Karpas-422 (cell line): ENCODE data around the gene CELSR1. TPM values are rescaled to one million over a fixed set of nuclear protein-coding genes. Genes with fewer than 3 reads are reported as not detected.
"Not testable (repeated sequence)": the region's sequence is repeated elsewhere in the genome, so short reads cannot be mapped to it uniquely, and the experiment has no call there.

Source experiments
- DNase-seq: peaks from one replicate; pipeline ENCODE4 v3.0.0-alpha.2; 2015
- H2AFZ ChIP-seq: fragments of 200-600 bp; sonication (generic); 2 replicates; pipeline ENCODE4 v1.6.1; 2014; ENCODE audit warnings: antibody characterized with exemption, low read length, mixed read lengths
- H3K27ac ChIP-seq: fragments of 200-600 bp; sonication (generic); 2 replicates; pipeline ENCODE4 v1.5.1; 2014; ENCODE audit warnings: mild to moderate bottlenecking, low read length, moderate library complexity
- H3K27me3 ChIP-seq: fragments of 200-600 bp; sonication (generic); 2 replicates; pipeline ENCODE4 v1.6.1; 2014; ENCODE audit warnings: low read length, mixed read lengths
- H3K36me3 ChIP-seq: fragments of 200-600 bp; sonication (generic); 2 replicates; pipeline ENCODE4 v1.6.1; 2014; ENCODE audit warnings: low read length, mixed read lengths; ENCODE audit not compliant: insufficient read depth
- H3K4me1 ChIP-seq: fragments of 200-600 bp; sonication (generic); 2 replicates; pipeline ENCODE4 v1.6.1; 2014; ENCODE audit warnings: mild to moderate bottlenecking, low read length, mixed read lengths
- H3K4me2 ChIP-seq: fragments of 200-600 bp; sonication (generic); 2 replicates; pipeline ENCODE4 v1.6.1; 2014; ENCODE audit warnings: low read length, low read depth, mild to moderate bottlenecking; ENCODE audit not compliant: poor library complexity, severe bottlenecking
- H3K4me3 ChIP-seq: fragments of 200-600 bp; sonication (generic); 2 replicates; pipeline ENCODE4 v1.5.1; 2014; ENCODE audit warnings: mild to moderate bottlenecking, antibody characterized with exemption, low read length, mixed read lengths
- H3K79me2 ChIP-seq: fragments of 200-600 bp; sonication (generic); 2 replicates; pipeline ENCODE4 v1.6.1; 2014; ENCODE audit warnings: mild to moderate bottlenecking, low read length, mixed read lengths
- H3K9ac ChIP-seq: fragments of 200-600 bp; sonication (generic); 2 replicates; pipeline ENCODE4 v1.6.0; 2014; ENCODE audit warnings: low read length
- H3K9me2 ChIP-seq: fragments of 200-600 bp; sonication (generic), shearing (Covaris generic); replicated peaks from 2 replicates; pipeline ENCODE4 v1.6.0; 2014; ENCODE audit warnings: mild to moderate bottlenecking, low read length, moderate library complexity; ENCODE audit not compliant: insufficient read depth
- H3K9me3 ChIP-seq: fragments of 300-700, 200-600 bp; sonication (generic); 2 replicates; pipeline ENCODE4 v1.6.1; 2014; ENCODE audit warnings: low read length, mixed read lengths
- H4K20me1 ChIP-seq: fragments of 200-600 bp; sonication (generic); 2 replicates; pipeline ENCODE4 v1.6.1; 2014; ENCODE audit warnings: mild to moderate bottlenecking, antibody characterized with exemption, low read length, low read depth; ENCODE audit not compliant: insufficient read depth
- total RNA-seq: library from RNA; depleted of rRNA; stranded (reverse); fragments of >200 nt; shearing (Covaris generic); gene quantifications from 2 replicates; pipeline ENCODE4 v1.2.3, GENCODE V29; 2014; ENCODE audit warnings: low replicate concordance

Gene CELSR1
- total RNA-seq, 1 experiment from 2014 or later, result 0.11 TPM

- H4K20me1 ChIP-seq, result no peaks in the 10 kb centered on the region
- no peak overlapping the region for H3K4me3 ChIP-seq
- no peaks in the 10 kb centered on the region for H3K9me3 ChIP-seq
- no peaks in the 10 kb centered on the region for H3K36me3 ChIP-seq
- no peaks in the 10 kb centered on the region for H3K9me2 ChIP-seq
- no peak overlapping the region for H2AFZ ChIP-seq
- H3K9ac ChIP-seq, result no peak overlapping the region
- no peaks in the 10 kb centered on the region for H3K27me3 ChIP-seq
- H3K27ac ChIP-seq, result no peak overlapping the region
- no peaks in the 10 kb centered on the region for H3K4me1 ChIP-seq
- no peak for DNase-seq
- H3K79me2 ChIP-seq, result no peaks in the 10 kb centered on the region
- H3K4me2 ChIP-seq, result no peak overlapping the region
These were observed 138.0 kb downstream of the CELSR1 start for GRCh38 chr22:46399251-46400024.

- H3K27me3 ChIP-seq, result no peaks in the 10 kb centered on the region
- H3K9me2 ChIP-seq, result no peaks in the 10 kb centered on the region
- no peak overlapping the region for H3K27ac ChIP-seq
- H3K4me3 ChIP-seq, result no peak overlapping the region
- no peak for DNase-seq
- no peaks in the 10 kb centered on the region for H3K36me3 ChIP-seq
- no peaks in the 10 kb centered on the region for H3K9me3 ChIP-seq
- no peak overlapping the region for H3K4me2 ChIP-seq
- no peaks in the 10 kb centered on the region for H3K79me2 ChIP-seq
- no peaks in the 10 kb centered on the region for H3K4me1 ChIP-seq
- H2AFZ ChIP-seq, result no peak overlapping the region
- no peak overlapping the region for H3K9ac ChIP-seq
- H4K20me1 ChIP-seq, result no peaks in the 10 kb centered on the region
These were observed 139.5 kb downstream of the CELSR1 start for GRCh38 chr22:46397951-46398350.

- Histone ChIP-seq H3K9me3 (no peaks in the 10 kb centered on the region), H4K20me1 (no peaks in the 10 kb centered on the region), H3K27ac (no peak overlapping the region), H3K36me3 (no peaks in the 10 kb centered on the region), H3K27me3 (no peaks in the 10 kb centered on the region), H3K4me2 (no peak overlapping the region), H2AFZ (no peak overlapping the region), H3K4me1 (no peaks in the 10 kb centered on the region), H3K9ac (no peak overlapping the region), H3K4me3 (no peak overlapping the region), H3K9me2 (no peaks in the 10 kb centered on the region), H3K79me2 (no peaks in the 10 kb centered on the region)
- no peak for DNase-seq
These were observed 139.9 kb downstream of the CELSR1 start for GRCh38 chr22:46397514-46397913.

GRCh38 chr22:46397049-46397448 is 140.4 kb downstream of the CELSR1 start:
- H3K27me3 ChIP-seq, H3K9me2 ChIP-seq, H3K79me2 ChIP-seq, H3K9me3 ChIP-seq, H3K36me3 ChIP-seq, DNase-seq, H3K27ac ChIP-seq, H3K4me1 ChIP-seq, H2AFZ ChIP-seq, H3K4me2 ChIP-seq, H3K9ac ChIP-seq, H4K20me1 ChIP-seq, H3K4me3 ChIP-seq: not testable (repeated sequence)

GRCh38 chr22:46395145-46395544 is 142.3 kb downstream of the CELSR1 start:
- Histone ChIP-seq H3K79me2 (no peaks in the 10 kb centered on the region), H3K36me3 (no peaks in the 10 kb centered on the region), H3K4me1 (no peaks in the 10 kb centered on the region), H3K27ac (no peak overlapping the region), H4K20me1 (no peaks in the 10 kb centered on the region), H3K4me2 (no peak overlapping the region), H3K4me3 (no peak overlapping the region), H3K9me3 (no peaks in the 10 kb centered on the region), H3K9ac (no peak overlapping the region), H2AFZ (no peak overlapping the region), H3K27me3 (no peaks in the 10 kb centered on the region), H3K9me2 (no peaks in the 10 kb centered on the region)
- no peak for DNase-seq

GRCh38 chr22:46394622-46395021 is 142.8 kb downstream of the CELSR1 start:
- H3K27me3 ChIP-seq, result no peaks in the 10 kb centered on the region
- H3K9ac ChIP-seq, result no peak overlapping the region
- H2AFZ ChIP-seq, result no peak overlapping the region
- H3K27ac ChIP-seq, result no peak overlapping the region
- no peaks in the 10 kb centered on the region for H3K36me3 ChIP-seq
- no peaks in the 10 kb centered on the region for H3K9me3 ChIP-seq
- H3K4me1 ChIP-seq, result no peaks in the 10 kb centered on the region
- H3K79me2 ChIP-seq, result no peaks in the 10 kb centered on the region
- no peak for DNase-seq
- H3K4me2 ChIP-seq, result no peak overlapping the region
- no peaks in the 10 kb centered on the region for H4K20me1 ChIP-seq
- H3K4me3 ChIP-seq, result no peak overlapping the region
- no peaks in the 10 kb centered on the region for H3K9me2 ChIP-seq

GRCh38 chr22:46393873-46394272 is 143.5 kb downstream of the CELSR1 start:
- Histone ChIP-seq H3K27me3 (no peaks in the 10 kb centered on the region), H3K9me2 (no peaks in the 10 kb centered on the region), H3K4me2 (no peak overlapping the region), H3K9me3 (no peaks in the 10 kb centered on the region), H3K4me1 (no peaks in the 10 kb centered on the region), H3K36me3 (no peaks in the 10 kb centered on the region), H2AFZ (no peak overlapping the region), H3K4me3 (no peak overlapping the region), H3K9ac (no peak overlapping the region), H3K27ac (no peak overlapping the region), H4K20me1 (no peaks in the 10 kb centered on the region), H3K79me2 (no peaks in the 10 kb centered on the region)
- no peak for DNase-seq

- Histone ChIP-seq H3K79me2 (no peaks in the 10 kb centered on the region), H3K27ac (no peak overlapping the region), H3K36me3 (no peaks in the 10 kb centered on the region), H3K4me1 (no peaks in the 10 kb centered on the region), H3K9me2 (no peaks in the 10 kb centered on the region), H3K27me3 (no peaks in the 10 kb centered on the region), H3K9ac (no peak overlapping the region), H2AFZ (no peak overlapping the region), H3K9me3 (no peaks in the 10 kb centered on the region), H3K4me3 (no peak overlapping the region), H4K20me1 (no peaks in the 10 kb centered on the region), H3K4me2 (no peak overlapping the region)
- no peak for DNase-seq
These were observed 145.1 kb downstream of the CELSR1 start for GRCh38 chr22:46392137-46392844.
